T-helper 1 cell treated with Interleukin-12 subunit alpha and Interleukin-12 subunit beta and Interleukin-4 antibody, amounts not matched to agents 30 ng/mL and 1 ng/mL, for 36 hours (primary cell): ENCODE data around the gene IFT81. TPM values are rescaled to one million over a fixed set of nuclear protein-coding genes. Genes with fewer than 3 reads are reported as not detected.
"Not testable (repeated sequence)": the region's sequence is repeated elsewhere in the genome, so short reads cannot be mapped to it uniquely, and the experiment has no call there.

ENCODE experiments used
- intact Hi-C: fragments of 100-400 bp; cut with micrococcal nuclease; formaldehyde crosslinking; loops from one replicate; pipeline ENCODE4 v1.15.1; 2024
- total RNA-seq: library from RNA; stranded (reverse); gene quantifications from 2 replicates; pipeline ENCODE4 v1.2.3, GENCODE V29; 2022

The IFT81 gene
- total RNA-seq, 1 donor from 2014 or later, result 1.2 TPM

DNA sequence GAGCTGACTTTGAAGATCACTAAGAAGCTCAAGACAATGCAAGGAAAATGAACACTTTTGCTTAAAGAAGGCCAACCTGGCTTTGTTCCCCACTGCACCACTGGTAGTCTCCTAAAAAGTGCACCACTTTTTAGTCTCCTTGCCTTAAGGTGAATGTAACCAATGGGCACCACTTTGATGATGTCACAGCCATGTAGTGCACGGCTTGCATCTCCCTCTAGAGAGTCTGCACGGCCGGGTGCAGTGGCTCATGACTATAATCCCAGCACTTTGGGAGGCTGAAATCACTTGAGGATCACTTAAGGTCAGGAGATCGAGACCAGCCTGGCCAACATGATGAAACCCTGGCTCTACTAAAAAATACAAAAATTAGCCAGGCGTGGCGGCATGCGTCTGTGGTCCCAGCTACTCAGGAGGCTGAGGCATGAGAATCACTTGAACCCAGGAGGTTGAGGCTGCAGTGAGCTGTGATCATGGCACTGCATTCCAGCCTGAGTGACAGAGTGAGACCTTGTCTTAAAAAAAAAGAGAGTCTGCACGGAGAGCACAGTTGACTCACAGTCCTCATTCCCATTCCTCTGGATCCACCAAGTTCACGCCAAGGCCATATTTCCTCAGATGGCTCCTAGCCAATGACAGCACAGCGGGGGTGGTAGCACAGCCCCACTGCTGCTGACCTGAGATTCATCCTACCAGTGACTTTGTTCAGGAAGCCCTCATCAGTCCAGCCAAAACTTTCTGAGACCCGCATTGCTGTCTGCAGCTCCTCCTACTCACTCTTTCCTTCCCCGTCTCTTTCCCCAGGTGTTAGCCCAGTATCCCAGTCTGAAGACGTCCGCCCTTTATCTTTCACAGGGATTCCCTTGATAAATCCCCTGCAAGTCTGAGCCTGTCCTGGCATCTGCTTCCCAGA, 16.5 kb upstream of the IFT81 start:
- intact Hi-C loops, result loop anchor here (10.0 kb wide), 2 partner anchors 173 to 247 kb away; no protein-coding TSS in a partner anchor

DNA sequence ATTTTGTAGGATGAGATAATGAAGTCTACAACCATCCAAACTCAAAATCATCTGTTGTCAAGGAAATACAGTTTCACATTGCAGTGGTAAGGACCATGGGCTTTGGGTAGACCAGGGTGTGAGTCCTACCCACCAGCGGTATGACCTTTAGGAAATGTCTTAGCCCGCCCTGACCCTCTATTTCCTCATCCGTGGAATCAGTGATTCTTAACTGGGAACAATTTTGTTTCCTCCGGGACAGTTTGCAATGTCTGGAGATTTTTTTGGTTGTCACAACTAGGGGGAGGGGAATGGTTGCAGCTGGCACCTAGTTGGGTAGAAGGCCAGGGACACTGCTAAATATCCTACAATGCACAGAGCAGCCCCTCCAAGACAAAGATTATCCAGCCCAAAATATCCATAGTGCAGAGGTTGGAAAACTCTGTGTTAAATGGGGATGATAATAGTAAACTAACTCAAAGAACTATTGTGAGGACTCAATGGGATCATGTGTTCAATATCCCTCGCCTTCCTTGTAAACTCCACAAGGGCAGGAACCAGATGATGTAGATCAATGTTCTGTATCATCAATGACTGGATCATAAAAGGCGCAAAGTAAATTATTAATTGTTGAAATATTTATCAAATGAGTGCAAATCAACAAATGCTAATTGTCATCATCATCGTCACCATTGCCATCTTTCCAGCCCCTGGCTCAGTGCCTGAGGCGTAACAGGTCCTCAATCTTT, 15.7 kb upstream of the IFT81 start:
- intact Hi-C loops, result loop anchor here (10.0 kb wide), 2 partner anchors 174 to 246 kb away; no protein-coding TSS in a partner anchor

DNA sequence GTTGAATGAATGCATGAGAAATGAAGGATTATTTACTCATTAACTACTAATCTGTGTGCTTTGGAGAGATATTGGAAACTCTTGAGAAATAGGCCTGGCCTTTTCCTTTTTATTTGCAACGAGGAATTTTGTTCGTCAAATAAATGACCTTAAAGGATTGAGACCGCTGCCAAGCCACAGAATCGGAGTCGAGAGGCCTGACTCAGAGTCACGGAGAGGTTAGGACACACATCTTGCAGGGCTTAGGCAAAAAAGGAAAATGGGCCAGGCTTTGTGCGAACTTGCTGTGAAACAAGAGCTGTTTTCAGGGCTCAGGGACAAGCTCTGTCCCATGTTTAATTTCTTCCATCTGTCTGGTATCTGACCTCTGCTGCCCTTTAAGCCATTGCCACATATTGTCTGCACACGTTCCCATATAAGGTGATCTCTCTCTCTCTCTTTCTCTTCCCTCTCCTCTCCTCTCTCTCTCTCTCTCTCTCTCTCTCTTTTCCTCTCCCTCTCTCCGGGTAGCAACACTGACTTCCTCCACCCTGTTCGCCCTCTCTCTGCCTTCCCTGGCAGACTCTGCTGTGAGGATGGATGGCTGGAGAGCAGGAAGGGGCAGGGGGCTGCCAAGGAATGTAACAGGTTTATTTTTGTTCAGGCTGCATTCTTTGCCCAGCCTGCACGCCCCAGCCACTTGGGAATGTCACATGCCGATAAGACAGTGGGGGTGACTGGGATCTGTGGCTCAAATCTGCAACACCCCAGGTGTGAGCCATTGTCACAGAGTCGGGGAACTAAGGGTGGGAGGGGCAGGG, 14.9 kb upstream of the IFT81 start:
- intact Hi-C loops, result loop anchor here (10.0 kb wide), 2 partner anchors 174 to 246 kb away; no protein-coding TSS in a partner anchor

DNA sequence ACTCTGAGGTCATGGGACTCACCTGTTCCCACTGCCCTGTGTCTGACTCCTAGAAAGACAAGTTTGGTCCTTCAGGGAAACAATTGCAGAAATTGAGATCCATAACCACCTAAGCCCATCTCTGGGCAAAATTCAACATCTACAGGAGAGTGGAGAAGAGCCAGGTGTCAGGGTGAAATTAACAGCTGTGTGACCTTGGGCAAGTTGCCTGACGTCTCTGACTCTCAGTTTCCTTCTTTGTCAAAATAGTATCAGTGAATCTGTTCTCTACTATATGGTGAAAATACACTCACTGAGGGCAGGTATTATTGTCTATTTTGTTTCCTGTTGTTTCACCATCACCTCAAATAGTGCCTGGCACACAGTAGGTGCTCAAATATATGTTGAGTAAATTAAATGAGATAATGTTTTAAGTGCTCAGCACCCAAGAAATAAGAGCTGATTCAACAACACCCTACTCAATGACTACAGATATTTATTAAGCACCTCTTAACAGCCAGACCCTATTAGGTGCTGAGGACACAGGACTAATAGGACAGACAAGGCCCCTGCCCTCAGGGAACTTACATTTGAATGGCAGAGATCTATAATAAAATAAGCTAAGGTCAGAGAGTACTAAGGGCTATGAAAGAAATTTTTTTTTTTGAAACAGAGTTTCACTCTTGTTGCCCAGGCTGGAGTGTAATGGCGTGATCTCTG, 14.2 kb upstream of the IFT81 start:
- intact Hi-C loops, result loop anchor here (10.0 kb wide), 2 partner anchors 175 to 245 kb away; no protein-coding TSS in a partner anchor

DNA sequence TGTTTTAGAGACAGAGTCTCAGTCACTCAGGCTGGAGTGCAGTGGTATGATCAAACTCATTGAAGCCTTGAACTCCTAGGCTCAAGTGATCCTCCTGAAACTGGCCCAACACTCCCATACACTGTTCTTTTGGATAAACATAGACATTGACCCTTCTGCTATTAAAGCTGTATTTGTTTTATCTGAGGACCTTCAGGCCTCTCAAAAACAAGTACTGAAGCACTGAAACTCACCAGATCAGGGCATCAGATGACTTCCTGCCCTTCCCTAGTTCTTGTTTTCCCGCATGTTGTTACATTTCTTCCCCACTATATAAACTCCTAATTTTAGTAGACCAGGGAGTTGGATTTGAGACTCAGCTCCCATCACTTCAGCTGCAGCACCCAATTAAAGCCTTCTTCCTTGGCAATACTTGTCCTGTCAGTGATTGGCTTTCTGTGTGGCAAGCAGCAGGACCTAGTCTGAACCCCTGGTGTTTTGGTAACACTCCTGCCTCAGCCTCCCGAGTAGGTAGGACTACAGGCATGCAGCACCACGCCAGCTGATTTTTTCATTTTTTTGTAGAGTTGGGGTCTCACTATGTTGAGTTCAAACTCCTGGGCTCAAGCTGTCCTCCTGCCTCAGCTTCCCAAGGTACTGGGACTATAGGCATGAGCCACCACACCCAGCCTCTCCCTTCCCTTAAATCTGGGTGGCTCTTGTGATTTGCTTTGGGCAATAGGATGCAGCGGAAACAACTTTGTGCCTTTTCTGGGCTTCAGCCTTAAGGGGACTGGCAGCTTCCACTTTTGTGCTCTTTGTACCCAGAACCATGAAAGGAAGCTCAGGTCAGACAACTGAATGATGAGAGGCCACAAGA, 12.5 kb upstream of the IFT81 start:
- intact Hi-C loops, result no loop called here

DNA sequence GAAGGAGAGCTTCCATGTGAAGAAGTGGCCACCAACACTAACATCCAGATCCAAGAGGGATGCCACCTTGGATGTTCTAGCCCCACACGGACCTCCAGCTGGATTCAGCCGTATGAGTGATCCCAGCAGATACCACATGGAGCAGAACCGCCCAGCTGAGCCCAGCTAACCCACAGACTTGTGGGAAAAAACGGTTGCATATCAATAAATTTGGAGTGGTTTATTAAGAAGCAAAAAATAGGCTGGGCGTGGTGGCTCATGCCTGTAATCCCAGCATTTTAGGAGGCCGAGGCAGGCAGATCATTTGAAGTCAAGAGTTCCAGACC, 11.9 kb upstream of the IFT81 start:
- intact Hi-C loops, result no loop called here

DNA sequence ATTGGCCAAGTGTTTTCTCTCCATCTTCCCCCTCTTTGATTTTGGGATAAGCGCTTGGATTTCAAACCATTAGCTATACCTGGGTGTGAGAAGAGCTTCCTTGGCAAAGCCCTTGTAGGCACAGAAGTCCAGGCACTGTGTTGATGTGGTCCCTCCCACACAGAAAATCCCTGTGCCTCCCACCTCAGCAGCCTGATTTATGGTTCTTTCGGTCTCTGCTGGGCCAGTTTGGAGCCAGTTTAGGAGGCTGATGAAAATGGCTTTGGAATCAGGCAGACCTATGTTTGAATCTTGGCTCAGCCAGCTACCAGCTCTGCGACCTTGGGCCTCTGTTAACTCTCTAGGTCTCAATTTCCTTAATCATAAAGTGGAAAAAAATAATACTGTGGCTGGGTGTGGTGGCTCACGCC, 9.6 kb upstream of the IFT81 start:
- intact Hi-C loops, result no loop called here

DNA sequence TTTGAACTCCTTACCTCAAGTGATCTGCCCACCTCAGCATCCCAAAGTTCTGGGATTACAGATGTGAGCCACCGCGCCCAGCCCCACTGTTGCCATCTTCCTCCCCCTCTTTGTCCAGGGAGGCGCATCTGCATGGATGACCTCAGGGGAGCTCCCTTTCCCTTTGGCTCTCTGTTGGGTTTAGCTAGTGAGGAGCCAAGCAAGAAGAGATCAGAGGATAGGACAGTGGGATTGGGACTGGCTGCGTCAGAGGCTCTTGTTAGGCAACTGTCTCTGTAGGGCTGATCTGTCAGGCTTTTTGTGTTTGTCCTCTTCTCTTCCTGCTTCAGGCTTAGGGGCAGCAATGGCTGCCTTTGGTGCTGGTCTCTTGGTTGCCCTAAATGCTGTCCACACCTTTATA, 8.5 kb upstream of the IFT81 start:
- intact Hi-C loops, result no loop called here

DNA sequence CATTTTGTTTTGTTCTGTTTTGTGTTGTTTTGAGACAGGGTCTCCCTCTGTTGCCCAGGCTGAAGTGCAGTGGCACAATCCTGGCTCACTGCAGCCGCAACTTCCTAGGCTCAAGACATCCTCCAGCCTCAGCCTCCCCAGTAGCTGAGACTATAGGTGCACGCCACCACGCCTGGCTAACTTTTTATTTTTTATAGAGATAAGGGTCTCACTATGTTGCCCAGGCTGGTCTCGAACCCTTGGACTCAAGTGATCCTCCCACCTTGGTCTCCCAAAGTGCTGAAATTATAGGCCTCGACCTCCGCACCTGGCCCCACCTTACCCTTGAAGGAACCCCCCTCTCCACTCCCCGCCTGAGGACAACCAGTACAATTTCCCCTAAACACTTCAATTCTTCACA, 7.5 kb upstream of the IFT81 start:
- intact Hi-C loops, result no loop called here

DNA sequence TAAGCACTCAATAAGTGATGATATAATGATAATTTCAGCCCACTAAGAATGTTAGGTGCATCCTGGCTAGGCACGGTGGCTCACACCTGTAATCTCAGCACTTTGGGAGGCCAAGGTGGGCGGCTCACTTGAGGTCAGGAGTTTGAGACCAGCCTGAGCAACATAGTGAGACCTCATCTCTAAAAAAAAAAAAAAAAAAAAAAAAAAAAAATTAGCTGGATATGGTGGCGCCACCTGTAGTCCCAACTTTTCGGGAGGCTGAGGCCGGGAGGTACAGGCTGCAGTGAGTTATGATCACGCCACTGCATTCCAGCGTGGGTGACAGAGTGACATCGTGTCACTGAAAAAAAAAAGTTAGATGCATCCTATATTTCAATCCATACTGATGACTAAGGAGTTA, 6.9 kb upstream of the IFT81 start:
- intact Hi-C loops, result not testable (repeated sequence)

DNA sequence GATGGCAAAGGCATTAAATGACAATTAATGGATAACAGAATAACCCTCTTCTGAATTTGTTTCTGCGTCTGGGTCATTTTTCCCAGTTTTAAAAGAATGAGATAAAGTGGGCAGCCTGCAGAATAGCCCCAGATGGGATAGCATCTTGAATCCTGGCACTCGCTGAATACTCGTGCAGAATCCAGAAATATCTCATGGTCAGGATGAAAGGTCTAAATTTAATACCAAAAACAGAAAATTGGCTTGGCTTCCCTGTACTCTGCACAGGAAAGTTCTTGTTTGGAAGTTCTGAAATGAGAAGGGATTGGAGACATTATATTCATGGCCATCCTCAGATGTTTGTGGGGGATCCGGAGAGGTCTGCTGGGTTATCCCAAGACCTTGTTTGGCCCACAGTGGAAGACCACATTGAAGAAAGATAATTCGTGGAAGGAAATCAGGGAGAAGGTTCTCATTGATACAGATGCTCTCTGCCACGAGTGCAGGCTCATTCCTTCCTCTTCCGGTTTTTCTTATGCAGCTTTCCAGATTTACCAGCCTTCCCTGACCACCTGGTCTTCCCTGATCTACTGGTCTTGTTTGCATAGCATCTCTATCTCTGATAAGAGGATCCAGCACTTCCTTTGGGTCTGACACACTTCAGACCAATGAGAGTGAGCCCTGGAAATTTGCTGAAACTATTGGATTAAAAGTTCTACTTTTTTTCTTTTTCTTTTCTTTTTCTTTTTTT, 6.0 kb upstream of the IFT81 start:
- intact Hi-C loops, result no loop called here

DNA sequence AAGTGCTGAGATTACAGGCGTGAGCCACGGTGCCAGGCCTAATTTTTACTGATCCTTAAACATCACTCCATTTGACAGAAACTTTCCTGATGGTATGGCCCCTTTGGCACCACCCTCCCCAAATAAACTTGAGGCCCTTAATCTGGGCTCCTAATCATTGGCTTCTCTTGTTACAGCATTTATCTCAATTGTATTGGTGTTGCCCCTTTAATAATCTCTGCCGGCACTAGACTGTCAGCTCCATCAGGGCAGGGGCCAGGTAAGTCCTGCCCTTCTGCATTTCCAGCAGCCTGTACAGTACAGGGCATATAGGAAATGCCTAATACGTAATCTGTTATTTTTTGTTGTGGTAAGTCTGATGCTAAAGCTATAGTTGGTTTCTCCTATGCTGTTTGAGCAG, 1.2 kb upstream of the IFT81 start:
- intact Hi-C loops, result loop anchor here (5.0 to 10.0 kb wide), 3 partner anchors 479 to 968 kb away; no protein-coding TSS in a partner anchor

DNA sequence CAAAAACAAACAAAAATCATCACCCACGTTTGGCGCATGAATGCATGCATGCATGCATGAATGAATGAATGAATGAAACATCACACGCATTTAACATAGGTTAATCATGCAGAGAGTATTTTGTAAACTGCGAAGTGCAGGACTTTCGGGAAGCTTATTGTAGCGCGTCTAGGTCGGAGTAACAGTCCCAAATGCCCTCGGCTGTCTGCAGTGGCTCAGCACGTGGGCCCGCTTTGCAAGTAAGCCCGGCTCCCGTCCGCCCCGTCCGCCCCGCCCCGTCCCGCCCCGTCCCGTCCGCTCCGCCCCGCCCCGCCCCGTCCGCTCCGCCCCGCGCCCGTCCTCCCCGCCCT, 263 bp upstream of the IFT81 start:
- intact Hi-C loops, result loop anchor here (1.0 to 10.0 kb wide), 12 partner anchors 24 to 969 kb away; partner anchors contain the start of genes ANAPC7, ATP2A2, C12orf76 and GIT2

DNA sequence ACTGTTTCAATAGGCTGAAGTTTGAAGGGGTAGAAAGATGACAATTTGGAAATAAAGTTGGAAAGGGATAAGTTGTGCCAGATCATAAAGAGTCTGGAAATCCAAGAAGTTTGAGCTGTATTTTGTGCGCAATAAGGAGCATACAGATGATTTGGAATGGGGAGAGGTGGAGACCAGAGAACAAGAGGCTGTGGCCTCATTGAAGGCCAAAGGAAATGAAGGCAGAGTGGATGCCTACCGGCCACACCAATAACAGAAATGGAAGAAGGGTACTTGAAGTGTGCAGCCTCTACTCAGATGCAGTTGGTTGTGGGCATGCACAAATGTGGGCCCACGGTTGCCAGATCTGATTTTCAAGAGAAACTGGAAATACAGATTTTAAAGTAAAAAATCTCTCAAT, 2.4 kb downstream of the IFT81 start:
- intact Hi-C loops, result loop anchor here (10.0 kb wide), 2 partner anchors 608 to 972 kb away; no protein-coding TSS in a partner anchor

DNA sequence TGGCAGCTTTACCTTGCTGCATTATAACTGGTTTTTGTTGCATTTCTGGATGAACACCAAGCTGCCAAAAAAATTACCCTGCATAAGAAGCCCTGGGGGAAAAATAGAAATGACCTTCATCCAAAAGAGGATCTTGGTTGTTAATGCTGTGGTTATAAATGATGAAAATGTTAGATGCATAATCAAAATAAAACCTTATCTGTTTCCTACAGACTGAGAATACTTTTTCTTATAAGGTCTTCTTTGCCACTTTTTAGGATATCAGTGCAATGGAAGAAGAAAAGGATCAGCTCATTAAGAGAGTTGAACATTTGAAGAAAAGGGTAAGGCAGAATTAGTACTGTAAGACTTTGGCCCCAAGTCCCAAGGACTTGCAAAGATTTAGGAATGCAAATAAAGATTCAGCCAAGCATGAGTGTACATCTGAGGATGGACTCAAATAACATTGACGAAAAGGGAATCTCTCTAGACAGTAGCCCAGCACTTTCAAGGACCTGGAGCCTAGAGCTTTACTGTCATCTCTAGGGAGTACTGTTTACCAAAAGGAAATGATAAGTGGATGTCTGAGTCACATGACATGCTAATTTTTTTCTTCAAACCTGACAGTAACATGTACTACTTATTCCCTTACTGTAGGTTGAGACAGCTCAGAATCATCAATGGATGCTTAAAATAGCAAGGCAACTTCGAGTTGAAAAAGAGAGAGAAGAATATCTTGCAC, 10.7 kb downstream of the IFT81 start:
- intact Hi-C loops, result no loop called here

DNA sequence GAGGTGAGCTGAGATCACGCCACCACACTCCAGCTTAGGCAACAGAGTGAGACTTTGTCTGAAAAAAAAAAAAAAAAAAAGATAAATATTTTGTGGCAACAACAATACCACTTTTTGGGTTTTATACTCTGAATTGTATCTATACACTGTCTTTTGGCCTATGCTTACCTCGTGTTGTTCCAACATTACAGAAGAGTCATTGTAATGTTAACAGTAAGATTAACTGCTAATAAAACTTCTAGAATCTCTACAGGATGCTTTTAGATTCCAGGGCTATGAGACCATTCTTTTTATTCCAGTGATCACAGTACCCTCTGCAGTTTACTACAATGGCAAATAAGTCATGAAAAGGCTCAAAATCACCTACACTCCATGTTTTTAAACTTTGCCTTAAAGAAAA, 11.6 kb downstream of the IFT81 start:
- intact Hi-C loops, result no loop called here

DNA sequence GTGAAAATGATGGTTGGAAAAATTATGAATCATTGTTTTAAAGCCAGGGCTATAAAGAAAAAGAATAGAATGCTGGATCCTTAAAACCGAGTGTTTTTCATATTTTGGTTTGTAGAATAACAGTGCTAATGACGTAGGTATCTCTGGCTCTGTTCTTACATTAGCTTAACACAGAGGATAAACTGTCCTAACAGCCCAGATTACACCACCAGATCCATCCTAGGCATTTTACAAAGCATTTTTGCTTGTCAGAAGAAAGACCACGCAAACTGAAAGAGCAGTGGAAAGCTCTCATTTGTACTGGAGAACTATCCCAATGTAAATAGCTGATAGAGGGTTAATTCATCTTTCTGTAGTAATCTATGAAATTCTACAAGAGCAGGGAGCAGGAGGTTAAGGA, 13.6 kb downstream of the IFT81 start:
- intact Hi-C loops, result no loop called here

DNA sequence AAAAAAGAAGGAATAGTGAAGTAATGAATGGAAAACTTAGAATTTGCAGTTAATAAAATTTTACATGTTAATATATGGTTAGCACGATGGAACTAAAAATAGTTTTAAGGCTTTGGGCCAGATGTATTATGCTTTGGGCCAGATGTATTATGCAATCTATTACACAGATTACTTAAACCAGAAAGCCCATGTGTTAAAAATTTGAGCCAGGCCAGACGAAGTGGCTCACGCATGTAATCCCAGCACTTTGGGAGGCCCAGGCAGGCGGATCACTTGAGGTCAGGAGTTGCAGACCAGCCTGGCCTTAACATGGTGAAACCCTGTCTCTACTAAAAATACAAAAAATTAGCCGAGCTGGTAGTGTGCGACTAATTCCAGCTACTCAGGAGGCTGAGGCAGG, 17.2 kb downstream of the IFT81 start:
- intact Hi-C loops, result no loop called here

DNA sequence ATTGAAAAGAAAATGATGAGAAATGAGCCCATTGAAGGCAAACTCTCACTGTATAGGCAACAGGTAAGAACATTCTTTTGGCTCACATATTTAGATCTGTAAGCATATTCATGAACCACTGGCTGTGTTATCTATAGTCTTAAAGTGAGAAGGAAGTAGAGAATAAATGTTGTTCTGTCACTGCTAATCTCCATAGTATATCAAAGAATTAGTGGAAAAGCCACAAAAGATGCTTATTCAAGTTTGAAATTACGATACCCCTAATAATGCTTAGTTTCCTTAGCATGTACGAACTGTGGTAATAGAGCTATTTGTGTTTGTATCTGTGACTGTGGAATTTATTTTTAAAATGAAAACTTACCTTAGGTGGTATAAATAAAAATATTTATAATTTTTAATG, 22.8 kb downstream of the IFT81 start:
- intact Hi-C loops, result no loop called here
